ENCODE data around the gene SYT3.
"Not testable (repeated sequence)": the region's sequence is repeated elsewhere in the genome, so short reads cannot be mapped to it uniquely, and the experiment has no call there.

Gene SYT3

GRCh38 chr19:50606059-50606836 lies 33.4 kb downstream of the SYT3 start:
- DNase-seq, result peak in 18 of 56 donors; percentile 1 to 49 (median 15)

GRCh38 chr19:50604264-50605073 lies 35.2 kb downstream of the SYT3 start:
- DNase-seq, result not testable (repeated sequence)

- no peak for DNase-seq
These were observed 36.7 kb downstream of the SYT3 start for GRCh38 chr19:50602935-50603334.

- no peak for DNase-seq
These were observed 37.2 kb downstream of the SYT3 start for GRCh38 chr19:50602496-50602895.

- no peak for DNase-seq
These were observed 37.6 kb downstream of the SYT3 start for GRCh38 chr19:50602089-50602422.

- DNase-seq, result no peak
These were observed 38.1 kb downstream of the SYT3 start for GRCh38 chr19:50601407-50602088.

GRCh38 chr19:50599427-50599826 lies 40.3 kb downstream of the SYT3 start:
- DNase-seq, result no peak

- DNase-seq, result no peak
These were observed 49.5 kb downstream of the SYT3 start for GRCh38 chr19:50590191-50590590.

GRCh38 chr19:50581795-50582660 lies 57.7 kb downstream of the SYT3 start:
- not testable (repeated sequence) for DNase-seq

- no peak for DNase-seq
These were observed 58.6 kb downstream of the SYT3 start for GRCh38 chr19:50580970-50581634.

- DNase-seq, result no peak
These were observed 59.4 kb downstream of the SYT3 start for GRCh38 chr19:50580240-50580639.

- not testable (repeated sequence) for DNase-seq
These were observed 62.9 kb downstream of the SYT3 start for GRCh38 chr19:50576769-50577168.

- no peak for DNase-seq
These were observed 65.8 kb downstream of the SYT3 start for GRCh38 chr19:50573741-50574461.

Data from nucleus accumbens (tissue), 56 donors.